ENCODE data around the gene ZNF292. TPM values are rescaled to one million over a fixed set of nuclear protein-coding genes. Genes with fewer than 3 reads are reported as not detected.
"Not testable (repeated sequence)": the region's sequence is repeated elsewhere in the genome, so short reads cannot be mapped to it uniquely, and the experiment has no call there.

ZNF292 gene
- total RNA-seq, 6 experiments from 2014 or later = 18.5 to 22.4 (median 19.0) TPM

DNA sequence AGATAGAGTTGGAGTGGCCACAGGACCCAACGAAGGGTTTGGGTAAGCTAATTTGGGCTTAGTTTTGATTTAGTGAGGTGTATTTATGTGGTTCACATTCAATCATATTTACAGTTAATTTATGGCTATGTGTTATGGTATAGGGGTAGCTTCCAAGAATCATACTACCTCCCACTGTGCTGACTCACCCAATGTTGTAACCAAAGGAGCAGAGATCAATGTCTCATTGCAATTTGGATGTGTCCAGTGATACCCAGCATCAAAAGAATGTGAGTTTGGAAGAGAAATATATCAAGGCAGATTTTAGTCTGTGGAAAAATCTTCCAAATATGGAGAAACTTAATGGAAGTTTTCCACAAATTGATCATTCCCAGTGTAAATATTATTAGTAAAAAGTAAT, 141.8 kb downstream of the ZNF292 start:
- Mint-ChIP-seq H3K27ac (no peak overlapping the region), H3K27me3 (ENCODE audit: insufficient read depth) (peaks cover 17% of the 10 kb centered on the region), H3K9me3 (no peaks in the 10 kb centered on the region), H3K36me3 (ENCODE audit: low read depth) (no peaks in the 10 kb centered on the region), H3K4me3 (no peak overlapping the region), H3K4me1 (ENCODE audit: low read depth) (no peaks in the 10 kb centered on the region)
- no peak for DNase-seq
- TF ChIP-seq, protein P1, sequence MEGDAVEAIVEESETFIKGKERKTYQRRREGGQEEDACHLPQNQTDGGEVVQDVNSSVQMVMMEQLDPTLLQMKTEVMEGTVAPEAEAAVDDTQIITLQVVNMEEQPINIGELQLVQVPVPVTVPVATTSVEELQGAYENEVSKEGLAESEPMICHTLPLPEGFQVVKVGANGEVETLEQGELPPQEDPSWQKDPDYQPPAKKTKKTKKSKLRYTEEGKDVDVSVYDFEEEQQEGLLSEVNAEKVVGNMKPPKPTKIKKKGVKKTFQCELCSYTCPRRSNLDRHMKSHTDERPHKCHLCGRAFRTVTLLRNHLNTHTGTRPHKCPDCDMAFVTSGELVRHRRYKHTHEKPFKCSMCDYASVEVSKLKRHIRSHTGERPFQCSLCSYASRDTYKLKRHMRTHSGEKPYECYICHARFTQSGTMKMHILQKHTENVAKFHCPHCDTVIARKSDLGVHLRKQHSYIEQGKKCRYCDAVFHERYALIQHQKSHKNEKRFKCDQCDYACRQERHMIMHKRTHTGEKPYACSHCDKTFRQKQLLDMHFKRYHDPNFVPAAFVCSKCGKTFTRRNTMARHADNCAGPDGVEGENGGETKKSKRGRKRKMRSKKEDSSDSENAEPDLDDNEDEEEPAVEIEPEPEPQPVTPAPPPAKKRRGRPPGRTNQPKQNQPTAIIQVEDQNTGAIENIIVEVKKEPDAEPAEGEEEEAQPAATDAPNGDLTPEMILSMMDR (IDR thresholded peaks at IDR 0.05) = no peak

- H3K9me3 Mint-ChIP-seq; H3K27ac Mint-ChIP-seq; DNase-seq; H3K4me3 Mint-ChIP-seq; H3K36me3 Mint-ChIP-seq (ENCODE audit: low read depth); H3K4me1 Mint-ChIP-seq (ENCODE audit: low read depth): not testable (repeated sequence)
- H3K27me3 Mint-ChIP-seq (ENCODE audit: insufficient read depth) = peaks cover 20% of the 10 kb centered on the region
These were observed 145.9 kb downstream of the ZNF292 start for GRCh38 chr6:87301277-87301676.

- Mint-ChIP-seq H3K27me3 (ENCODE audit: insufficient read depth) (peaks cover 7% of the 10 kb centered on the region), H3K9me3 (no peaks in the 10 kb centered on the region), H3K27ac (no peak overlapping the region), H3K4me3 (no peak overlapping the region), H3K36me3 (ENCODE audit: low read depth) (no peaks in the 10 kb centered on the region), H3K4me1 (ENCODE audit: low read depth) (no peaks in the 10 kb centered on the region)
- no peak for DNase-seq
- TF ChIP-seq, protein P1 (IDR thresholded peaks at IDR 0.05) = no peak
These were observed 153.6 kb downstream of the ZNF292 start for GRCh38 chr6:87308970-87309369.

GRCh38 chr6:87312860-87313259, 157.5 kb downstream of the ZNF292 start:
- H3K27ac Mint-ChIP-seq = no peak overlapping the region
- no peaks in the 10 kb centered on the region for H3K9me3 Mint-ChIP-seq
- H3K27me3 Mint-ChIP-seq (ENCODE audit: insufficient read depth) = peaks cover 14% of the 10 kb centered on the region
- H3K36me3 Mint-ChIP-seq (ENCODE audit: low read depth) = no peaks in the 10 kb centered on the region
- no peaks in the 10 kb centered on the region for H3K4me1 Mint-ChIP-seq (ENCODE audit: low read depth)
- TF ChIP-seq, protein P1 (IDR thresholded peaks at IDR 0.05) = no peak
- no peak for DNase-seq
- H3K4me3 Mint-ChIP-seq = no peak overlapping the region

Other genes starting within 250 kb of the ZNF292 start
- gene HTR1E, start 218.0 kb upstream of the ZNF292 start, total RNA-seq (2021; fragmentation: NEBNext Ultra II Directional; extraction: Animal tissue kit (Norgen Biotek cat#: 25700)) = not detected
- gene CGA, start 60.5 kb upstream of the ZNF292 start, total RNA-seq (2021; fragmentation: NEBNext Ultra II Directional; extraction: Animal tissue kit (Norgen Biotek cat#: 25700)) = 1 to 10 TPM in 5 of 6 experiments, under 1 TPM in 1; 0.78 to 1.5 (median 1.1) TPM
- 1 to 10 TPM; 3.3 to 6.2 (median 4.8) TPM for gene SMIM8, start 167.0 kb downstream of the ZNF292 start, total RNA-seq (2021; fragmentation: NEBNext Ultra II Directional; extraction: Animal tissue kit (Norgen Biotek cat#: 25700))
- not detected for gene GJB7, start 173.7 kb downstream of the ZNF292 start, total RNA-seq (2021; fragmentation: NEBNext Ultra II Directional; extraction: Animal tissue kit (Norgen Biotek cat#: 25700))
- under 1 TPM; 0.14 to 0.43 (median 0.40) TPM for gene C6orf163, start 189.2 kb downstream of the ZNF292 start, total RNA-seq (2021; fragmentation: NEBNext Ultra II Directional; extraction: Animal tissue kit (Norgen Biotek cat#: 25700))